ENCODE measurements around the gene ATP8A1.

Gene ATP8A1

GRCh38 chr4:42420140-42420539 is 236.8 kb downstream of the ATP8A1 start:
- Mint-ChIP-seq H3K27me3 (no peaks in the 10 kb centered on the region), H3K4me3 (no peak overlapping the region), H3K27ac (no peak overlapping the region)

GRCh38 chr4:42417550-42417949 is 239.4 kb downstream of the ATP8A1 start:
- Mint-ChIP-seq H3K27me3 (no peaks in the 10 kb centered on the region), H3K36me3 (peaks cover 29% of the 10 kb centered on the region), H3K9me3 (no peaks in the 10 kb centered on the region)

More at GRCh38 chr4:42420140-42420539, 236.8 kb downstream of the ATP8A1 start:
- Mint-ChIP-seq H3K36me3 (peaks cover 27% of the 10 kb centered on the region), H3K4me1 (no peaks in the 10 kb centered on the region), H3K9me3 (no peaks in the 10 kb centered on the region)

GRCh38 chr4:42416017-42416416 is 240.9 kb downstream of the ATP8A1 start:
- Mint-ChIP-seq H3K27me3 (no peaks in the 10 kb centered on the region), H3K27ac (no peak overlapping the region), H3K9me3 (no peaks in the 10 kb centered on the region), H3K36me3 (peaks cover 21% of the 10 kb centered on the region), H3K4me3 (no peak overlapping the region), H3K4me1 (no peaks in the 10 kb centered on the region)

More at GRCh38 chr4:42417550-42417949, 239.4 kb downstream of the ATP8A1 start:
- no peaks in the 10 kb centered on the region for H3K4me1 Mint-ChIP-seq
- no peak overlapping the region for H3K4me3 Mint-ChIP-seq
- no peak overlapping the region for H3K27ac Mint-ChIP-seq

GRCh38 chr4:42415281-42415680 is 241.6 kb downstream of the ATP8A1 start:
- H3K9me3 Mint-ChIP-seq, result no peaks in the 10 kb centered on the region
- H3K36me3 Mint-ChIP-seq, result peaks cover 21% of the 10 kb centered on the region

GRCh38 chr4:42412251-42412650 is 244.7 kb downstream of the ATP8A1 start:
- no peak overlapping the region for H3K4me3 Mint-ChIP-seq
- no peak overlapping the region for H3K27ac Mint-ChIP-seq
- no peaks in the 10 kb centered on the region for H3K9me3 Mint-ChIP-seq
- H3K4me1 Mint-ChIP-seq, result no peaks in the 10 kb centered on the region
- H3K27me3 Mint-ChIP-seq, result no peaks in the 10 kb centered on the region
- peaks cover 15% of the 10 kb centered on the region for H3K36me3 Mint-ChIP-seq

More at GRCh38 chr4:42415281-42415680, 241.6 kb downstream of the ATP8A1 start:
- Mint-ChIP-seq H3K4me1 (no peaks in the 10 kb centered on the region), H3K27me3 (no peaks in the 10 kb centered on the region), H3K27ac (no peak overlapping the region), H3K4me3 (no peak overlapping the region)

DNA sequence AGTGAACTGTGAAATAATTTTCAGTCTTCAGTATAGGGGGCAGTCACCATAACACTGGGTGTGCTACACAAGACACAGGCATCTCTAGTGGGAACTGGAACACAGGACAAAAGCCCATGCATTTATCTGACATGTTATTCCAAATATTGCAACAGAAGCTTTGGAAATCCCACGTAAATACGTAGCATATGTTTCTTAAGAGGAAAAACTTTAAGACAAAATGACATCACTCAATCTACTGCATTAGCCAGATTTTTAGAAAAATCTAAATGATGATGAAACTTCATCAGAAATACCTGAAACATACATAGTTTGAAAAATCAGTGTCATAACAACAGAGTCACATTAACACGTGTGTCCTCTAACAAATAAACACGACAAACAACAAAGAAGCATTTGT is 245.1 kb downstream of the ATP8A1 start:
- no peaks in the 10 kb centered on the region for H3K27me3 Mint-ChIP-seq
- H3K4me1 Mint-ChIP-seq, result no peaks in the 10 kb centered on the region
- H3K27ac Mint-ChIP-seq, result no peak overlapping the region
- no peaks in the 10 kb centered on the region for H3K9me3 Mint-ChIP-seq
- H3K4me3 Mint-ChIP-seq, result no peak overlapping the region
- peaks cover 15% of the 10 kb centered on the region for H3K36me3 Mint-ChIP-seq

DNA sequence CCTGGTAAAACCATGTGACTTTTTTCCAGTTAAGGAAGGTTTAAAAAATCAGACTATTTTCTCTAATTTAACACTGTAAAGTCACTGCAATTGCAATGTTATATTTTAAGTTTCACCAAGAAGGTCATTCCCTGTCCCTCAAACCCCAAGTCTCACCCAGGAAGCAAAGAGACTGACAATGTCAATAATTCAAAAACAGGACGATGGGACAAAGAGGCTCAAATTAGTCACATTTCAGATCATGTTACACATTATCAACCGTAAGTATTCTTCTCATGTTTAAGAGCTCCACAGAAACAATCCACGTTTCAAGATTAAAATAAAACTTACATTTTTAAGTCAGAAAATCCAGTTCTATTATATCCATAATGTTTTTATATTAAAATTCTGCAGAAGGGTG is 246.5 kb downstream of the ATP8A1 start:
- peaks cover 14% of the 10 kb centered on the region for H3K36me3 Mint-ChIP-seq

GRCh38 chr4:42404001-42404400 is 252.9 kb downstream of the ATP8A1 start:
- Mint-ChIP-seq H3K9me3 (no peaks in the 10 kb centered on the region), H3K36me3 (peaks cover 2% of the 10 kb centered on the region), H3K4me1 (peaks cover 8% of the 10 kb centered on the region), H3K27ac (no peak overlapping the region), H3K4me3 (no peak overlapping the region), H3K27me3 (peaks cover 22% of the 10 kb centered on the region)

More for the DNA sequence above, 246.5 kb downstream of the ATP8A1 start:
- Mint-ChIP-seq H3K27ac (no peak overlapping the region), H3K27me3 (no peaks in the 10 kb centered on the region), H3K9me3 (no peaks in the 10 kb centered on the region), H3K4me1 (no peaks in the 10 kb centered on the region), H3K4me3 (no peak overlapping the region)

DNA sequence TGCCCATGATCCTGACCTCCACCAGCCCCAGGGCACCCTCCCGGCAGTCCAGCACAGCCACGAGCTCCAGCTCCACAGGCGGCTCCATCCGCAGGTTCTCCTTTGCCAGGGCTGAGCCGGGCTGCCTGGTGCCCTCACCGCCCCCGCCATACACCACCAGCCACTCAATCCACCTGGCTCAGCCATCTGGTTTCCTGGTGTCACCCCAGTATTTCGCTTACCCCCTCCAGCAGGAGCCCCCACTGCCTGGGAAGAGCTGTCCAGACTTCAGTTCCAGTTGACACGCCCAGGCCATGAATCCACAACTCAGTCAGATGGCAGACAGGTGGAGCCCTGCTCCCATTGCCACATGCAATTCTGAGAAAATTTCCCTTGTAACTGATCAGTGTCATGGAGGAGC is 255.7 kb downstream of the ATP8A1 start:
- Mint-ChIP-seq H3K4me1 (peaks cover 25% of the 10 kb centered on the region), H3K27me3 (peaks cover 38% of the 10 kb centered on the region), H3K27ac (no peak overlapping the region), H3K36me3 (peaks cover 2% of the 10 kb centered on the region), H3K9me3 (no peaks in the 10 kb centered on the region), H3K4me3 (no peak overlapping the region)

DNA sequence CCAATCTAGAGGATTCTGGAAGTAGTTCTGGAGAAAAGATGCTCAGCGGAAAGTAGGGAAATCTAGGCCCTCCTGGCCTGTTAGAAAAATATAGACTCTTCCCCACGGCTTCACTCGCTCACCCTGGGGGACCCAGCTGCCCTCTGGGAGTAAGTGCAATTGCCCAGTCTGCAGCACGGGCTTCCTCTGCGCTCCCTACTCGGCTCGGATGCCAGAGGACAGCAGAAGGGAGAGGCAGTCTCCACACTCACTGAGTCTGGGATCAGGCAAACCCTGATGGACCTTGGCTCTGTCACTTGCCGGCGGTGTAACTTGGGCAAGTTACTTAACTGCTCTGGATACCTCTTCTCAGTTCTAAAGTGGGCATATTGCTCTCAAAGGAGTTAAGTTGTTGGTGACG is 257.5 kb downstream of the ATP8A1 start:
- H3K4me3 Mint-ChIP-seq, result no peak overlapping the region
- H3K27ac Mint-ChIP-seq, result no peak overlapping the region
- H3K9me3 Mint-ChIP-seq, result no peaks in the 10 kb centered on the region
- no peaks in the 10 kb centered on the region for H3K36me3 Mint-ChIP-seq
- peaks cover 40% of the 10 kb centered on the region for H3K27me3 Mint-ChIP-seq
- peaks cover 25% of the 10 kb centered on the region for H3K4me1 Mint-ChIP-seq

GRCh38 chr4:42398871-42399331 is 258.0 kb downstream of the ATP8A1 start:
- H3K9me3 Mint-ChIP-seq, result no peaks in the 10 kb centered on the region
- H3K27me3 Mint-ChIP-seq, result peaks cover 40% of the 10 kb centered on the region
- H3K4me3 Mint-ChIP-seq, result no peak overlapping the region
- no peaks in the 10 kb centered on the region for H3K36me3 Mint-ChIP-seq
- peaks cover 25% of the 10 kb centered on the region for H3K4me1 Mint-ChIP-seq
- H3K27ac Mint-ChIP-seq, result no peak overlapping the region

- H3K36me3 Mint-ChIP-seq, result no peaks in the 10 kb centered on the region
- H3K4me1 Mint-ChIP-seq, result peaks cover 25% of the 10 kb centered on the region
- H3K27ac Mint-ChIP-seq, result no peak overlapping the region
- H3K9me3 Mint-ChIP-seq, result no peaks in the 10 kb centered on the region
- peak overlapping the region; percentile 66 for H3K4me3 Mint-ChIP-seq
- peaks cover 42% of the 10 kb centered on the region for H3K27me3 Mint-ChIP-seq
Observed at GRCh38 chr4:42398171-42398870, 258.6 kb downstream of the ATP8A1 start.

DNA sequence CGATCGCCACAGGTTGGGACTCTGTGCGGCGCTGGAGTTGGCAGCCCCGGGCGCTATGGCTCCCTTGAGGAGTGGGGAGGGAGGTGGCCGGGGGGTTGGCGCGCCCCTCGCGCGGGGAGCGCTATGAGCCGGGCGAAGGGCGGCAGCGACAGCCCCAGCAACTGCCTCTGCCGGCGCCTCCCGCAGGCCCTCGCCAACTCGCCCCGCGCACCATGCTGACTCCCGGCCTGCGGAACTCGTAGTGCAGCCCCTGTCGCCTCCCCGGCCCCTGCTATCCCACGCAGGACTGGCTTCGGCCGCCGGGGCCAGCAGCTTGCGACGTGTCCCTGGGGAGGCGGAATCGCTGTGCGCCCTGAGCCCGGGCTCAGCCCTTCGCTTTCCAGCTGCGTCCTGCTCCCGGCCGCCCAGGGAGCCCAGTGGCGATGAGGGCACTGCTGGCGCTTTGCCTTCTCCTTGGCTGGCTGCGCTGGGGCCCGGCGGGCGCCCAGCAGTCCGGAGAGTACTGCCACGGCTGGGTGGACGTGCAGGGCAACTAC is 259.2 kb downstream of the ATP8A1 start:
- H3K27me3 Mint-ChIP-seq, result peaks cover 40% of the 10 kb centered on the region
- no peaks in the 10 kb centered on the region for H3K36me3 Mint-ChIP-seq
- no peaks in the 10 kb centered on the region for H3K9me3 Mint-ChIP-seq
- no peak overlapping the region for H3K27ac Mint-ChIP-seq
- peaks cover 25% of the 10 kb centered on the region for H3K4me1 Mint-ChIP-seq
- peak overlapping the region; percentile 87 for H3K4me3 Mint-ChIP-seq

DNA sequence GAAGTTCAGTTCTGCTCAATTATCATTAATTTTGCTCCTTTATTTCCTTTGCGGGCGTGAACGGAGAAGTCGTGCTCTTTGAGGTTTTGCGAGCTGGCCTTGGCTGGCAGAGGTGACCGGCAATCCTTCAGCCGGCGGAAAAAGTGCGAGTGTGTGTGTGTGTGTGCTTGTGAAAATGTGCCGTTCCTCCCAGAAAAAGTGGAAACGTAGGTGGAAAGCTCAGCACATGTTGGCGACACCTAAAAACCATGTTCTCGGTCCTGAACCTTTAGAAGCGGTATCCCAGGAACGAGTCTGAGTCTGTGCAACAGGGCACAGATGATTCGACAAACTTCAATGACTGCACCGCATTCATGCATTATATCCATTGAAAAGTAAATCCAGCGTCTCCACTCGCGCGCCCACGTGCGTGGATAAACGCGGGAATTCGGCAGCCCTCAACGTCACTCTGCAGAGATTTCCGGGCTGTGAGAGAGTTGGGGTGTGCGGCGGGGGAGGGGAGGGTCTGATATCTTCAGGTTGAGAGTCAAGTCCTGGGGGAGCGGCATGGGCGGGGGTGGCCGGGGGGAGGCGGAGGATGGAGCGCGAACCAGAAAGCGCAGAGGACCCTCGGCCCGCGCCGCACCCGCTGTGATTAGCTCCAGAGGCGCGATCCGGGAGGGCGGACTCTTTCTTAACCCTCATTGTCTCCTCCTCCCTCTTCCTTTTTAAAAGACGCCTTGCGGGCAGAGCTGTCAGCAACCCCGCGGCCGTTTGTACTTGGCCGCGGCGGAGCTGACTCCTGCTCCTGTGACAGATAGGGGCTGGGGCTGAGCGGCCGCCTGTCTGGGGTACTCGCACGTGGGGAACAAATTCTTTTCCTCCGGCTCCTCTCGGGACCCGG is 259.9 kb downstream of the ATP8A1 start, which contains the start of gene SHISA3:
Gene SHISA3, plus strand, starts transcription at position 737 of the 883 bp plus-strand sequence. CDS start 569 bp downstream, outside the sequence.
- no peak within 1 kb of the TSS for H3K27ac Mint-ChIP-seq
- H3K4me1 Mint-ChIP-seq, result peaks cover 25% of the 10 kb centered on the region

DNA sequence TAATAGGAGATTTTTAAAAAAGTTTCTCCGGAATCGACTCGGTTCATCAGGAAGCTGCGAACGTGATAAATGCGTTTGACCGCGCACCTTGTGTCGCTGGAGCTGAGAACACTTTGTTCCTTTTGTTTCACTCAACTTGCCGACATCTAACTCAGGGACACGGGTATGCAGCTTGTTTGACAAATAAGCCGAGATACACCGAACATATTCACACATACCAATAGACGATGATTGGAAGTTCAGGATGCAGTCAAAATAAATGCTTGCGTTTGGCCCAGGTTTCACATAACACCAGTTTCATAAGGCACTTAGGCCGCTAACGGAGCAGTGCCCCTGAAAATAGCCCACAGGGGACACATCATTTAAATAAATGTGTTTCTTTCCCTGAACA is 260.5 kb downstream of the ATP8A1 start:
- Mint-ChIP-seq H3K4me3 (peak overlapping the region; percentile 87), H3K27me3 (peaks cover 36% of the 10 kb centered on the region), H3K4me1 (peaks cover 25% of the 10 kb centered on the region), H3K27ac (no peak overlapping the region), H3K36me3 (no peaks in the 10 kb centered on the region), H3K9me3 (no peaks in the 10 kb centered on the region)

More for the DNA sequence above, 259.9 kb downstream of the ATP8A1 start, which contains the start of gene SHISA3:
- peaks cover 40% of the 10 kb centered on the region for H3K27me3 Mint-ChIP-seq
- no peaks in the 10 kb centered on the region for H3K9me3 Mint-ChIP-seq
- peak within 1 kb of the TSS; percentile 87 for H3K4me3 Mint-ChIP-seq
- no peaks in the 10 kb centered on the region for H3K36me3 Mint-ChIP-seq
